Urinary bladder (tissue), 4 donors: ENCODE data around the gene ODAD3. TPM values are rescaled to one million over a fixed set of nuclear protein-coding genes. Genes with fewer than 3 reads are reported as not detected.
A peak's percentile ranks its signal among the peaks of the same experiment; 100 is the strongest.
"Not testable (repeated sequence)": the region's sequence is repeated elsewhere in the genome, so short reads cannot be mapped to it uniquely, and the experiment has no call there.

Experiments
- DNase-seq: peaks from one replicate; pipeline ENCODE4 v3.0.0-alpha.2; 2015; ENCODE audit errors: extremely low spot score
- H3K27ac ChIP-seq: one replicate; pipeline ENCODE4 v1.5.1; 2013; ENCODE audit warnings: low read depth, mild to moderate bottlenecking, moderate library complexity
- H3K36me3 ChIP-seq: one replicate; pipeline ENCODE4 v1.6.1; 2013; ENCODE audit warnings: mild to moderate bottlenecking, moderate library complexity; ENCODE audit not compliant: insufficient read depth
- H3K4me1 ChIP-seq: one replicate; pipeline ENCODE4 v1.6.1; 2013; ENCODE audit warnings: mild to moderate bottlenecking, moderate library complexity; ENCODE audit not compliant: insufficient read depth
- H3K4me3 ChIP-seq: one replicate; pipeline ENCODE4 v1.5.1; 2013; ENCODE audit warnings: low read depth, low read length
- WGBS: extraction: QIAGEN DNeasy Blood & Tissue Kit; methylation state at CpG from one replicate; pipeline ENCODE4 v1.1.7; 2013; 5-methylcytosine and 5-hydroxymethylcytosine counted together
- polyA plus RNA-seq: library from polyadenylated mRNA; stranded (reverse); fragments of 200-250 nt; gene quantifications from one replicate; pipeline ENCODE4 v1.2.3, GENCODE V29; 2013
- total RNA-seq: library from RNA; depleted of rRNA; stranded (reverse); fragments of >200 nt; gene quantifications from one replicate; pipeline ENCODE4 v1.2.3, GENCODE V29; 2014
- donor health status: healthy with polysubstance abuse.
- donor health status: healthy.

The ODAD3 gene
- total and polyA plus RNA-seq, 2 donors = 0.34 to 0.48 TPM

DNA sequence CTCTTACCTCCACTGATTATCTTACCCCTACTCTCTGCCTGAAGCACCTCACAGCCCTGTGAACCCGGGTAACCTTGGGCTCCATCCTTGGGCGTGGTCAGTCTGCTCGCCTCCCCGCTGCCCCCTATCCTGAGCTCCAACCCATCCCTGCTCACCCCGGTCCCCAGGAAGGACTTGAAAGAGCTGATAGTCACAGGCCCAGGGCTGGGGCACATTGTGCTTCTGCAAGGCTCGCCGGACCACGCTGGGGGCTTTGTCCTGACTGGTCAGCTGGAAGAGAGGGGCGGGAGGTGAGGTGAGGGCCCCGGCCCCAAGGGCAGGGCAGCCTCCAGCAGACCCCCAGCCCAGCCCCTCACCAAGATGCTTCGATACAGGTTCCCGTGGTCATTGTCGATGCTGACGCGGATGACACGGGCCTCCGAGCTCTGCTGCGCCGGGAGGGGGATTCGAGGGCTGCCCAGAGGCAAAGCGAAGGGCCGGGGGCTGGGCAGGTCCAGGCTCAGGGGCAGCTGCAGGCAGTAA lies 37.8 kb downstream of the ODAD3 start:
- Histone ChIP-seq H3K36me3 (no peaks in the 10 kb centered on the region), H3K27ac (no peak overlapping the region), H3K4me3 (no peak overlapping the region), H3K4me1 (no peaks in the 10 kb centered on the region)
- no peak for DNase-seq
- 88% methylated on average over 22 of the region's 22 CpGs for WGBS

DNA sequence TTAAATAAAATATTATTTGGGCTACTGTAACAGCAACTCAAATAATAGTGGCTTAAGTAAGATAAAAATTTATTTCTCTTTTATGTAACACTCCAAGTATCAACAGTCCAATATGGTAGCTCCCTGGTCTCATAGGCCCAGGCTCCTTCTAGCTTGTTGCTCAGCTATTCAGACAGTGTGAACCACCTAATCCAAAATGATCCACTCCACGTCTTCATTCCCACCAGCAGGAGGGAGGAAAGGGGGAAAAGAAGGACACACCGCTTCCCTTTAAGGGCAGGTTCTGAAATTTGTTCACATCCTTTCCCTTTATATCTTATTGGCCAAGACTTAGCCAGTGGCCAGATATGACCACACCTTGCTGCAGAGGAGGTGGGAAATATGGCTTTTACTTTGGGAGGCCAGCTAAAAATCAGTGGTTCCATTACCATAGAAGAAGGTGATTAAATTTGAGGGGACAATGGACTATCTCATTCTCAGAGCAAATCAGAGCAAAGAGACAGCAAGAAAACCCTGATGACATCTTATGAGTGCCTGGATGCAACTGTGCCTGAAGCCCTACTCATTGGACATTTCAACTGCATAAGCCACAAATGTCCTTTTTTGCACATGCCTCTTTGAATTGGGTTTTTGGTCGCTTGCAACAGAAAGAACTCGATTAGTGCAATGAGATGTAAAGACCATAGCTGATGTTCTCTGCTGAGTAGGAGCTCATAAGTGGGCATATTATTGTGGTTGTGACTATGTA lies 43.8 kb downstream of the ODAD3 start:
- no peak for DNase-seq
- no peak overlapping the region for H3K4me3 ChIP-seq
- WGBS = 72% methylated on average over 4 of the region's 4 CpGs
- H3K27ac ChIP-seq = no peak overlapping the region
- H3K36me3 ChIP-seq = no peaks in the 10 kb centered on the region
- no peaks in the 10 kb centered on the region for H3K4me1 ChIP-seq

- H3K4me3 ChIP-seq = no peak overlapping the region
- DNase-seq = no peak
- no peaks in the 10 kb centered on the region for H3K4me1 ChIP-seq
- H3K36me3 ChIP-seq = no peaks in the 10 kb centered on the region
- WGBS = 90% methylated on average over 2 of the region's 2 CpGs
- H3K27ac ChIP-seq = no peak overlapping the region
Measured at GRCh38 chr19:11390359-11390758, 44.6 kb downstream of the ODAD3 start.

DNA sequence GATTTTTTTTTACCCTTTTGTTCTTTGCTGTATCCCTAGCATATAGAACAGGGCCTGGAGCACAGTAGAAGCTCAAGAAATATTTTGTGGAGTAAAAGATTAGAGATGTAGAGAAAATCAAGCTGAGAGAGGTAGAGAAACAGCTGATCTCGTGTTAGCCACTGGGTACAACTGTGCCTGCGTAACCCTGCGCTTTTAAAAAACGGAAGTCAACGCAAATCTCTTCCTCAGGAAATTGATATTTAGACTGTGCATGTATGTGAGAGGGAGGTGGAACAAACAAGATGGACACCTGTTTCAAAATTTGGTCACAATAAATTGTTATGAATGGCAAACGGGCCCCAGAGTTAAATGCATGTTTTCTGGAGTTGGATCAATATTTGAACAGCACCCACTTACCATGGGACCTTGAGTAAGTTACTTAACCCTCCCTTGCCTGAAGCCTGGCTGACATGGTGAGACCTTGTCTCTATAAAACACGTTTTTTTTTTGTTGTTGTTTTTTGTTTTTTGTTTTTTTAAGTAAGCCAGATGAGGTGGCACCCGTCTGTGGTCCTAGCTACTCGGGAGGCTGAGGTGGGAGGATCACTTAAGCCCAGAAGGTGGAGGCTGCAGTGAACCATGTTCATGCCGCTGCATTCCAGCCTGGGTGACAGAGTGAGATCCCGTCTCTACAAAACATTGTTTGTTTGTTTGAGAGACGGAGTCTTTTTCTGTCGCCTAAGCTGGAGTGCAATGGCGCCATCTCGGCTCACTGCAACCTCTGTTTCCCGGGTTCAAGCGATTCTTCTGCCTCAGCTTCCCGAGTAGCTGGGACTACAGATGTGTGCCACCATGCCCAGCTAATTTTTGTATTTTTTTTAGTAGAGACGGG lies 47.5 kb downstream of the ODAD3 start:
- WGBS = 76% methylated on average over 19 of the region's 19 CpGs
- no peak for DNase-seq
- H3K36me3 ChIP-seq = no peaks in the 10 kb centered on the region
- no peak overlapping the region for H3K4me3 ChIP-seq
- H3K4me1 ChIP-seq = no peaks in the 10 kb centered on the region
- no peak overlapping the region for H3K27ac ChIP-seq

GRCh38 chr19:11384778-11385129 lies 50.2 kb downstream of the ODAD3 start:
- 82% methylated on average over 5 of the region's 5 CpGs for WGBS
- no peak overlapping the region for H3K27ac ChIP-seq
- H3K4me1 ChIP-seq = no peaks in the 10 kb centered on the region
- DNase-seq = no peak
- no peaks in the 10 kb centered on the region for H3K36me3 ChIP-seq
- no peak overlapping the region for H3K4me3 ChIP-seq

DNA sequence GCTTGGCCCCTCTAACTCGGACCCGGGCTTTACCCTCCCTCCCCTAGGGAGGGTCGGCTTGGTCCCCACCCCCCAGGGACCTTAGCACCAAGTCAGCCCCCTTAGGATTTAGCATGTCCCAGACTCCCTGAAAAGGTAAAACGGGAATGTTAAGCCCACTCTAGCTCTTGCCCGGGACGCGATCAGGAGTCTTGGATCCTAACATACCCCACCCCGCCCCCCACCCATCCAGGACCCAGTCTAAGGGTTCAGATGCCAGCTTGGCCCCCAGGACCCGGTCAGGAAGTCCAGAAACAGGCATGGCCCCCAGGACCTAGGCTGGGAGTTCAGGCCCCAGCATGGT lies 51.2 kb downstream of the ODAD3 start:
- no peak overlapping the region for H3K27ac ChIP-seq
- H3K4me1 ChIP-seq = no peaks in the 10 kb centered on the region
- no peak for DNase-seq
- under 1% methylated on average over 9 of the region's 9 CpGs for WGBS
- H3K36me3 ChIP-seq = no peaks in the 10 kb centered on the region
- H3K4me3 ChIP-seq = peak overlapping the region; percentile 1

DNA sequence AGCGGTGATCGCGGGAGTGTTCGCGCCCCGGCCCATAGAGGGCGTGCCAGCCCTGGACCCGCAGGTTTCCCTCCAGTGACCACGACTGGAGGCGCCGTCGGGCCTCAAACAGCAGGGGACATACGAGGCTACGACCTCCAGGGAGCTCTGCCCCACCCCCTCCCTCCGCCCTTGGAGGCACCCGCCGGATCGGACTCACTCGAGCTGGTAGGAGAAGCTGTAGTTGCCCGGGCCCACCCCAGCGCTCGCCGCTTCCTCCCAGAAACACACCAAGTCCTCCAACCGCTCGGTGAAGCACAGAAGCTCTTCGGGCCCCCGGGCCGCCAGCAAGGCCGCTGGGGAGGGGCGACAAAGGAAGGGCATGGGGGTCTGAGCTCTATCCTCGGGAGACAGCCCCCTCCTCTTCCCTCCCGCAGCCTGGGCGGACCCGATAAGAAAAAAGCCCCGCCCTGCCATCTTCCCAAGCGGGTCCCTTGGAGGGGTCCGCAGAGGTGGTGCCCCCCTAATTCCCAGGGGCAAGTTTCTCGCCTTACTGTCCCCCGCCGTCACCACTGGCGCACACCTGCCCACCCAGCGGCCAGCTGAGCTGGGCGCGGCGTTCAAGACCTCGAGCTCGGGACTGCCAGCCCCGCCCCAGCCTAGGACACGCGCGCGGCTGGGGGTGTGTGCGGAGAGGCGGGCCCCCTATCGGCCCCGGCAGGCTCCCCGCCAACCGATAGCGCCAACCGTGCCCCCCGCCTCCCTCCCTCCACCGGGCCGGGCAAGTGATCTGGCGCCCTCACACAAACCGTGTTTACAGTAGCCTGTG lies 51.8 kb downstream of the ODAD3 start:
- H3K4me3 ChIP-seq = peak overlapping the region; percentile 1
- under 1% methylated on average over 65 of the region's 65 CpGs for WGBS
- H3K27ac ChIP-seq = no peak overlapping the region
- no peak for DNase-seq
- H3K4me1 ChIP-seq = no peaks in the 10 kb centered on the region
- H3K36me3 ChIP-seq = no peaks in the 10 kb centered on the region

- H3K36me3 ChIP-seq = no peaks in the 10 kb centered on the region
- H3K4me1 ChIP-seq = peaks cover 2% of the 10 kb centered on the region
- WGBS = under 1% methylated on average over 54 of the region's 54 CpGs
- peak overlapping the region; percentile 72 for H3K27ac ChIP-seq
- peak; percentile 94 for DNase-seq
- H3K4me3 ChIP-seq = peak overlapping the region; percentile 46
Measured at GRCh38 chr19:11380653-11381537, 54.0 kb downstream of the ODAD3 start.

DNA sequence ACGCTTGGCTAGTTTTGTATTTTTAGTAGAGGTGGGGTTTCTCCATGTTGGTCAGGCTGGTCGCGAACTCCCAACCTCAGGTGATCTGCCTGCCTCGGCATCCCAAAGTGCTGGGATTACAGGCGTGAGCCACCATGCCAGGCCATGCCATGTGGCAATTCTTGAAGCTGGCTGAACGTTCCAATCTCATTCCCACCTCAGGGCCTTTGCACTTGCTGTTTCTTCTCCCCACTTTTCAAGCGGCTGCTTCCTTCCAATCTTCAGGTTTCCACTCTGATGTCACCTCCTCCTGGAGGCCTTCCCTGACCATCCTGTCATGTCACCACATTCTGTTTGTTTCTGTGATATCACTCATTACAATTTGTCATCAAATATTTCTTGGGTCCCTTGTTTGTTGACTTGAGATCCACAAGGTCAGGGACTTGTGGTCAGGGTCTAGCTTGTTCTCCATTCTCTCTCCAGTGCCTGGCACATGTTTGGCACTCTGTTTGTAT lies 55.0 kb downstream of the ODAD3 start:
- Histone ChIP-seq H3K36me3 (no peaks in the 10 kb centered on the region), H3K27ac (no peak overlapping the region), H3K4me3 (no peak overlapping the region), H3K4me1 (peaks cover 2% of the 10 kb centered on the region)
- no peak for DNase-seq
- 92% methylated on average over 7 of the region's 7 CpGs for WGBS

DNA sequence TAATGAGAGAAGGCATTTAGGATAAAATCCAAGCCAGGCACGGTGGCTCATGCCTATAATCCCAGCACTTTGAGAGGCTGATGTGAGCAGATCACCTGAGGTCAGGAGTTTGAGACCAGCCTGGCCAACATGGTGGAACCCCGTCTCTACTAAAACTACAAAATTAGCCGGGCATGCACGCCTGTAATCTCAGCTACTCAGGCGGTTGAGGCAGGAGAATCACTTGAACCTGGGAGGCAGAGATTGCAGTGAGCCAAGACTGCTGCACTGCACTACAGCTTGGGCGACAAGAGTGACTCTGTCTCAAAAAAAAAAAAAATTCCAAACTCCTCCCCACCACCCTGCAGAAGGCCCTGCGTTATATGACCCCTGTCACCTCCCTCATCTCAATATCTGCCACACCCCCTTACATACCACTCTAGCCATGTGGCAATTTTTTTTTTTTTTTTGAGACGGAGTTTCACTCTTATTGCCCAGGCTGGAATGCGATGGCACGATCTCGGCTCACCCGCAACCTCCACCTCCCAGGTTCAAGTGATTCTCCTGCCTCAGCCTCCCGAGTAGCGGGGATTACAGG lies 55.6 kb downstream of the ODAD3 start:
- not testable (repeated sequence) for H3K36me3 ChIP-seq, H3K4me3 ChIP-seq, H3K4me1 ChIP-seq, DNase-seq, H3K27ac ChIP-seq
- WGBS = 88% methylated on average over 14 of the region's 14 CpGs

- peaks cover 2% of the 10 kb centered on the region for H3K4me1 ChIP-seq
- no peak overlapping the region for H3K27ac ChIP-seq
- WGBS = 44% methylated on average over 8 of the region's 8 CpGs
- H3K4me3 ChIP-seq = no peak overlapping the region
- DNase-seq = no peak
- H3K36me3 ChIP-seq = no peaks in the 10 kb centered on the region
Measured at GRCh38 chr19:11378319-11379189, 56.4 kb downstream of the ODAD3 start.

- H3K36me3 ChIP-seq = no peaks in the 10 kb centered on the region
- peaks cover 2% of the 10 kb centered on the region for H3K4me1 ChIP-seq
- whole genome bisulfite sequencing = 94% methylated on average over 3 of the region's 3 CpGs
- DNase-seq = no peak
- no peak overlapping the region for H3K4me3 ChIP-seq
- no peak overlapping the region for H3K27ac ChIP-seq
Measured at GRCh38 chr19:11377756-11378155, 57.2 kb downstream of the ODAD3 start.
